Midbrain (tissue), 1 donor: ENCODE data around the gene ADCK1.
"Not testable (repeated sequence)": the region's sequence is repeated elsewhere in the genome, so short reads cannot be mapped to it uniquely, and the experiment has no call there.

Source experiments
- DNase-seq: peaks from one replicate; lab custom pipeline; 2025; lab: John Stamatoyannopoulos, UW

The ADCK1 gene

DNA sequence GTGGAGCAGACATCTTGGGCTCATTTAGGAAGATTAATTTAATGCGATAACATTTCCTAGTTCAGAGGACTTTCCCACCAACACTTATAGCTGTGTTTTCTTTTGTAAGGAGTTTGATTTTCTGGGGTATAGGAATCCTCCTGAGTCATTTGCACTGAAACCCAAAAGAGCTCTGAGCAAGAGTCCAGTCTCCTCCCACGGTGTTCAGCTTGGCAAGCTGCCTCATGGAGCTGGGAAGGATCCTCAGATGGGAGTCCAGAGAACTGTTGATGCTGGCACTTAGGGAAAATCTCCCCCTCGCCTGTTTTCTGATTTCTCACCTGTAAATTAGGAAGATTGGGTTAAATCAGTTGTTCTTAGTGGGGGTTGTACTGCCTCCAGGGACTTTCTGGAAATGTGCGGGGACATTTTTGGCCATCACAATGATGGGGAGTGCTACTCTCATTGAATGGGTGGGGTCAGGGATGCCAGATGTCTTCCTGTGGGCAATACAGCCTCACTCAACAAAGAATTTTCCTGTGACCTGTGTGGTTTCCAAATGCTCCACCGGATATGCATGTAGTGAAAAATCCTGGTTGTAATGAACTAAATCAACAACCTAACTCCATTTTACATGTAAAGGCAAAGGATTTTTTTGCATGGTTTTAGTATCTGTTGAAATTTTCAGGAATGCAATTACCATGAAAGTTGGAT lies 150.6 kb downstream of the ADCK1 start:
- no peak for DNase-seq

DNA sequence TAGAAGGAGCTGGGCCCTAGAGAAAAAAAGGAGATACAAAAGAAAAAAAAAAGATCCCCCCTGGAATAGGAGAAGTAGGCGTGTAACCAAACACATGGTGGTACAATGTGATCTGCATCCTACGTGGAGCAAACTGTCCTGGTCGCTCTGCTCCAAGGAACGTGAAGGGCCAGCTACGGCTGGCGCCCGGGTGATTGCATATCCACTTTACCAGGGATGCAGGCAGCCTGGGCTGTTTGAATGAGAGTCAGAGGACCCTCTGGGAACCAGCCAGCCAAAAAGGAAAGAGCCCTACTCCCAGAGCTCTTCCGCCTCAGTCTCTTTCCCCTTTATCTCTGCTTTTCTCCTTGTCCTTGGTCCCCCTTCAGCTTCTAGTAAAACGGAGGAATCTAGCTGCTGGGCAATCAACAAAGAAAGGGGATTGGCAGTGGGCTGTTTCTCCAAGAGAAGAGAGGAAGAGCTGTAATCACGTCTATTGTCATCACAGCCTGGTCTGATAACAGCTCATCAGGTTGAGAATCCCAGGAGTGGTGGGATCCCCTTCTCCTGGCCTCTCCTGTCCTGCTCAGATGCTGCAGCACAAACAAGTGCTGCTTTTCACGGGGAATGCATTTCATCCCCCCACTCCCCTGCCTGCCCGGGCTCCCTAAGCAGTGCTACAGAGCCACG lies 156.0 kb downstream of the ADCK1 start:
- no peak for DNase-seq

- DNase-seq, result not testable (repeated sequence)
Measured at GRCh38 chr14:77959686-77960085, 159.8 kb downstream of the ADCK1 start.

GRCh38 chr14:77961847-77962580 lies 162.1 kb downstream of the ADCK1 start:
- DNase-seq, result no peak

GRCh38 chr14:77962731-77963520 lies 163.0 kb downstream of the ADCK1 start:
- no peak for DNase-seq

DNA sequence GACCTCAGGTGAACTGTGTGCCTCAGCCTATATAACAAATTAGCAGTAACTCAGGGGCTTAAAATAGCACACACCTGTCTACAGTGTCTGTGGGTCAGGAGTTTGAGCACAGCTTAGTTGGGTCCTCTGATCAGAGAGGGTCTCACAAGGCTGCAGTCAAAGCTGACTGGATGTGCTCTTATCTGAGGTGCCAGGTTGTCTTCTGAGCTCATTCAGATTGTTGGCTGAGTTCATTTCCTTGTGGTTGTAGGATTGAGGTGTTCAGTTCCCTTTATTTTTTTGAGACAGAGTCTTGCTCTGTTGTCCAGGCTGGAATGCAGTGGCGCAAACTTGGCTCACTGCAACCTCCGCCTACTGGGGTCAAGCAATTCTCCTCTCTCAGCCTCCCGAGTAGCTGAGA lies 164.7 kb downstream of the ADCK1 start:
- no peak for DNase-seq

DNA sequence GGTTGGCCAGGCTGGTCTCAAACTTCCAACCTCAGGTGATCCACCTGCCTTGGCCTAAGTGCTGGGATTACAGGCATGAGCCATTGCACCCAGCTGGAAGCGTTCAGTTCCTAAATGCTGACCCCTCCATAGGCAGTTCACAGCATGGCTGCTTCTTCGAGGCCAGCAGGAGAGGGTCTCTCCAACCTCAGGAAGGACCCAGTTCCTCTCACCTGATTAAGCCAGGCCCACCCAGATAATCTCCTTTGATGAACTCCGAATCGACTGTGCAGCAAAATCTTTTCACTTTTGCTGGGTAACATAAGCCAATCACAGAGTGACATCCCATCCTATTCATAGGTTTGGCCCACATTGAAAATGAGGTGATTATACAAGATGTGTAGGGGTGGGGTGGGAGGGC lies 165.1 kb downstream of the ADCK1 start:
- DNase-seq, result no peak

GRCh38 chr14:77965919-77966435 lies 166.1 kb downstream of the ADCK1 start:
- peak; percentile 7 for DNase-seq

DNA sequence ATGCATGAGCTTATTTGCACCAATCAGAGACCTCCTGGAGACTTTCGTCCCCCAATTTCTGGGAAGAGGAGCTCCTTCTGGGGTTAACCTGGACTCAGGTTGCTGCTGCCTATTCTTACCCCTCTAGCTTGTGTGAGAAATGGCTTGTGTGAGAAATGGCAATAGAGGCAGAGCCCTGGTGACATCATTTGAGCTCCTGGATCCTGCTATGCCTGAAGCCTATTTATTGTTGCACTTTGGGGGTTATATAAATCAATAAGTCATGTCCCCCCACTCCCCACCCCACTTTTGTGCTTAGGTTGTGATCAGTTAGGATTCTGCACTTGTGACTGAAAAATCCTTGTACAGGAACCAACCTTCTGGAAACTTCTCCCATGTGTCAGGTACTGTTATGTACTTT lies 167.2 kb downstream of the ADCK1 start:
- DNase-seq, result no peak

DNA sequence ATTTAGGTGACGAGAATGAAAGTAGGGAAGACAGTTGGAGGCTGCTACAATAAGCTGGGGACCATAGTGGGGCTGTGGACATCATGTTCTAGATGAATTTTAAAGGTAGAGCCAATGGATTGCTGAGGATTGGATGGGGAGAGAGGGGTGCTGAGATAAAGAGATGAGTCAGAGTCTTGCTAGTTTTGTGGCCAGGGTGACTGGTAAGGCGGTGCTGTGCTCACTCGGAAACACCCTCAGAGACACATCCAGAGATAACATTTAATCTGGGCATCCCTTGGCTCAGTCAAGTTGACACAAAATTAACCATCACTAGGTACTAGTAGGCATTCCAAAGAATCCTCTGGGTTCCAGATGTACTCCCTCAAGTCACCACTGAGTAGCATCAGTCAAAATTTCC lies 170.7 kb downstream of the ADCK1 start:
- DNase-seq, result no peak

GRCh38 chr14:77973246-77973645 lies 173.3 kb downstream of the ADCK1 start:
- DNase-seq, result no peak

- no peak for DNase-seq
Measured at GRCh38 chr14:77976591-77976990, 176.7 kb downstream of the ADCK1 start.

- DNase-seq, result peak; percentile 54
Measured at GRCh38 chr14:77979171-77979570, 179.3 kb downstream of the ADCK1 start.

DNA sequence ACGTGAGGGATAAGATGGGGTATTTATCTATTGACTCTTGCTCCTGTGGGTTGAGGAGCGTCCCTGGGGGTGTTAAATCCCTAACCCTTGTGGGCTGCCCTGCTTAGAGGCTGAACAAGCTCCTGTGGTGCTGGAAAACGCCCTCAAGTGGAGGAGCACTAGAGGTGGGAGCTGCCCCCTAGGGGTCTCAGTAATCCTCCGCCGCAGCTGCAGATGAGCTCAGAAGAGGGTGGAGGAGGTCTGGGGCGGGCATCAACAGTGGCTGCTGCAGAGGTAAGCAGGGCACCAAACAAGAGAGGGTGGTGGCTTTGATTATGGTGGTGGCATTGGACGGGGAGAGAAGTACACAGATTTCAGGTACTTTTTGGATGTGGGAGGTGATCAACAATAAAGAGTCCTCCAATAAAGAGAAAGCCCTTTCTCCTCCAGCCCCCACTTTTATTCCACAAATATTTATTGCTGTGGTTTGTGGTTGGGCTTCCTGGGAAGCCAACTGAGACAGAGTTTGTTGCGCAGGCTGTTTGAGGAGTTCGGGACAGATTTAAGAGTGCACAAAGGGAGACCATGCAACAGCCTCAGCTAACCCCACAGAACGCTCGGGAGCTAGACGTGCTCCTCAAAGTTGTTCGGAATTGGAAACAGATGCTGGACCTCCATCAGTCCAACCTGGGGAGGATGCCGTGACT lies 179.9 kb downstream of the ADCK1 start:
- peak; percentile 66 for DNase-seq

GRCh38 chr14:77980475-77981321 lies 180.8 kb downstream of the ADCK1 start:
- DNase-seq, result no peak
